Measurements from ENCODE around the gene P4HB.

Gene P4HB

GRCh38 chr17:81837641-81838040, 22.7 kb downstream of the P4HB start:
- H3K36me3 Mint-ChIP-seq (ENCODE audit: low read depth), result no peaks in the 10 kb centered on the region
- no peak overlapping the region for H3K4me3 Mint-ChIP-seq
- peaks cover 3% of the 10 kb centered on the region for H3K4me1 Mint-ChIP-seq (ENCODE audit: low read depth)
- no peak overlapping the region for H3K27ac Mint-ChIP-seq
- no peaks in the 10 kb centered on the region for H3K9me3 Mint-ChIP-seq
- no peaks in the 10 kb centered on the region for H3K27me3 Mint-ChIP-seq (ENCODE audit: low read depth)

GRCh38 chr17:81834831-81835267, 25.5 kb downstream of the P4HB start, which contains the start of gene PPP1R27:
TSS of gene PPP1R27 (minus strand) at chr17:81835050. CDS start at chr17:81834953, 97 bp downstream.
- peaks cover 16% of the 10 kb centered on the region for H3K4me1 Mint-ChIP-seq (ENCODE audit: low read depth)
- no peaks in the 10 kb centered on the region for H3K9me3 Mint-ChIP-seq
- H3K27me3 Mint-ChIP-seq (ENCODE audit: low read depth), result no peaks in the 10 kb centered on the region
- H3K27ac Mint-ChIP-seq, result peak within 1 kb of the TSS; percentile 79
- peak within 1 kb of the TSS; percentile 74 for H3K4me3 Mint-ChIP-seq
- H3K36me3 Mint-ChIP-seq (ENCODE audit: low read depth), result peaks cover 3% of the 10 kb centered on the region

- Mint-ChIP-seq H3K9me3 (no peaks in the 10 kb centered on the region), H3K27me3 (ENCODE audit: low read depth) (no peaks in the 10 kb centered on the region), H3K4me3 (peak overlapping the region; percentile 74), H3K27ac (peak overlapping the region; percentile 79), H3K36me3 (ENCODE audit: low read depth) (peaks cover 3% of the 10 kb centered on the region), H3K4me1 (ENCODE audit: low read depth) (peaks cover 16% of the 10 kb centered on the region)
Observed at GRCh38 chr17:81833921-81834830, 26.2 kb downstream of the P4HB start.

GRCh38 chr17:81833160-81833920, 27.0 kb downstream of the P4HB start, which contains the start of gene MCRIP1:
TSS of gene MCRIP1 (minus strand) at chr17:81833291. CDS start at chr17:81824506, 8,785 bp downstream.
- Mint-ChIP-seq H3K36me3 (ENCODE audit: low read depth) (peaks cover 3% of the 10 kb centered on the region), H3K27ac (peak within 1 kb of the TSS; percentile 94), H3K9me3 (no peaks in the 10 kb centered on the region), H3K4me3 (peak within 1 kb of the TSS; percentile 91), H3K4me1 (ENCODE audit: low read depth) (peaks cover 18% of the 10 kb centered on the region), H3K27me3 (ENCODE audit: low read depth) (no peaks in the 10 kb centered on the region)

GRCh38 chr17:81832608-81833159, 27.7 kb downstream of the P4HB start:
- Mint-ChIP-seq H3K9me3 (no peaks in the 10 kb centered on the region), H3K4me1 (ENCODE audit: low read depth) (peaks cover 19% of the 10 kb centered on the region), H3K36me3 (ENCODE audit: low read depth) (peaks cover 3% of the 10 kb centered on the region), H3K27ac (peak overlapping the region; percentile 94), H3K27me3 (ENCODE audit: low read depth) (no peaks in the 10 kb centered on the region), H3K4me3 (peak overlapping the region; percentile 91)

GRCh38 chr17:81831957-81832607, 28.3 kb downstream of the P4HB start:
- Mint-ChIP-seq H3K27ac (peak overlapping the region; percentile 94), H3K4me3 (peak overlapping the region; percentile 91), H3K4me1 (ENCODE audit: low read depth) (peaks cover 19% of the 10 kb centered on the region), H3K36me3 (ENCODE audit: low read depth) (peaks cover 3% of the 10 kb centered on the region), H3K9me3 (no peaks in the 10 kb centered on the region), H3K27me3 (ENCODE audit: low read depth) (no peaks in the 10 kb centered on the region)

GRCh38 chr17:81831563-81831956, 28.8 kb downstream of the P4HB start:
- peak overlapping the region; percentile 91 for H3K4me3 Mint-ChIP-seq
- no peaks in the 10 kb centered on the region for H3K9me3 Mint-ChIP-seq
- H3K27me3 Mint-ChIP-seq (ENCODE audit: low read depth), result no peaks in the 10 kb centered on the region
- H3K4me1 Mint-ChIP-seq (ENCODE audit: low read depth), result peaks cover 19% of the 10 kb centered on the region
- H3K27ac Mint-ChIP-seq, result peak overlapping the region; percentile 94
- H3K36me3 Mint-ChIP-seq (ENCODE audit: low read depth), result peaks cover 3% of the 10 kb centered on the region

- no peak overlapping the region for H3K4me3 Mint-ChIP-seq
- H3K36me3 Mint-ChIP-seq (ENCODE audit: low read depth), result peaks cover 3% of the 10 kb centered on the region
Observed at GRCh38 chr17:81829858-81830257, 30.5 kb downstream of the P4HB start.

GRCh38 chr17:81828656-81829055, 31.7 kb downstream of the P4HB start:
- Mint-ChIP-seq H3K9me3 (no peaks in the 10 kb centered on the region), H3K4me1 (ENCODE audit: low read depth) (peaks cover 19% of the 10 kb centered on the region), H3K36me3 (ENCODE audit: low read depth) (peaks cover 3% of the 10 kb centered on the region), H3K27me3 (ENCODE audit: low read depth) (no peaks in the 10 kb centered on the region), H3K27ac (no peak overlapping the region), H3K4me3 (no peak overlapping the region)

More at GRCh38 chr17:81829858-81830257, 30.5 kb downstream of the P4HB start:
- Mint-ChIP-seq H3K4me1 (ENCODE audit: low read depth) (peaks cover 21% of the 10 kb centered on the region), H3K27ac (peak overlapping the region; percentile 24), H3K9me3 (no peaks in the 10 kb centered on the region), H3K27me3 (ENCODE audit: low read depth) (no peaks in the 10 kb centered on the region)

- Mint-ChIP-seq H3K4me1 (ENCODE audit: low read depth) (peaks cover 7% of the 10 kb centered on the region), H3K36me3 (ENCODE audit: low read depth) (no peaks in the 10 kb centered on the region), H3K9me3 (no peaks in the 10 kb centered on the region), H3K4me3 (no peak overlapping the region), H3K27ac (no peak overlapping the region), H3K27me3 (ENCODE audit: low read depth) (no peaks in the 10 kb centered on the region)
Observed at GRCh38 chr17:81825841-81826466, 34.4 kb downstream of the P4HB start.

GRCh38 chr17:81824595-81824994, 35.7 kb downstream of the P4HB start:
- Mint-ChIP-seq H3K9me3 (no peaks in the 10 kb centered on the region), H3K27me3 (ENCODE audit: low read depth) (no peaks in the 10 kb centered on the region), H3K36me3 (ENCODE audit: low read depth) (no peaks in the 10 kb centered on the region)

GRCh38 chr17:81823820-81824550, 36.4 kb downstream of the P4HB start:
- H3K27ac Mint-ChIP-seq, result no peak overlapping the region

More at GRCh38 chr17:81824595-81824994, 35.7 kb downstream of the P4HB start:
- no peak overlapping the region for H3K27ac Mint-ChIP-seq
- H3K4me1 Mint-ChIP-seq (ENCODE audit: low read depth), result peaks cover 7% of the 10 kb centered on the region
- no peak overlapping the region for H3K4me3 Mint-ChIP-seq

More at GRCh38 chr17:81823820-81824550, 36.4 kb downstream of the P4HB start:
- Mint-ChIP-seq H3K4me3 (no peak overlapping the region), H3K9me3 (no peaks in the 10 kb centered on the region), H3K27me3 (ENCODE audit: low read depth) (no peaks in the 10 kb centered on the region), H3K4me1 (ENCODE audit: low read depth) (peaks cover 7% of the 10 kb centered on the region), H3K36me3 (ENCODE audit: low read depth) (no peaks in the 10 kb centered on the region)

Data from T-helper 1 cell treated with Interleukin-12 subunit alpha and Interleukin-12 subunit beta and Interleukin-4 antibody, amounts not matched to agents 30 μg/mL and 1 μg/mL, for 36 hours (primary cell).